CD14-positive monocyte (primary cell): ENCODE measurements around the gene CAMSAP3. TPM values are rescaled to one million over a fixed set of nuclear protein-coding genes. Genes with fewer than 3 reads are reported as not detected.

ENCODE experiments used
- DNase-seq, 3 donors: peaks; one replicate each; pipeline ENCODE4 v3.0.0-alpha.2; 2011 to 2022
- H2AFZ ChIP-seq: 2 replicates; pipeline ENCODE4 v1.6.0; 2012; ENCODE audit warnings: mild to moderate bottlenecking, low read depth, low read length, inconsistent platforms; ENCODE audit not compliant: insufficient read depth, poor library complexity, severe bottlenecking
- H3K27ac ChIP-seq, 2 donors: 1 replicate in 1 of 2; 2 replicates in 1 of 2; pipeline ENCODE4 v1.5.1; 2012 to 2013; ENCODE audit warnings: low read length in 2 of 2, control low read depth in 1 of 2, inconsistent platforms in 1 of 2, low read depth in 1 of 2, mild to moderate bottlenecking in 1 of 2
- H3K27me3 ChIP-seq, 2 donors: one replicate each; pipeline versions ENCODE4 v1.6.0 to v1.6.1; 2011 to 2013; ENCODE audit warnings: low read length in 2 of 2; ENCODE audit not compliant: control insufficient read depth in 2 of 2, insufficient read depth in 2 of 2
- H3K36me3 ChIP-seq, 2 donors: replicated peaks in 1 of 2; 1 replicate in 1 of 2; 2 replicates in 1 of 2; pipeline versions ENCODE4 v1.5.1 to v1.6.1; 2012 to 2013; ENCODE audit warnings: low read length in 2 of 2, control low read depth in 1 of 2, inconsistent platforms in 1 of 2, mild to moderate bottlenecking in 1 of 2; ENCODE audit not compliant: insufficient read depth in 2 of 2, control insufficient read depth in 1 of 2
- H3K4me1 ChIP-seq, 2 donors: 1 replicate in 1 of 2; 2 replicates in 1 of 2; pipeline versions ENCODE4 v1.5.1 to v1.6.1; 2012 to 2013; ENCODE audit warnings: low read length in 2 of 2, control low read depth in 1 of 2, inconsistent platforms in 1 of 2, mild to moderate bottlenecking in 1 of 2, moderate library complexity in 1 of 2; ENCODE audit not compliant: insufficient read depth in 2 of 2, control insufficient read depth in 1 of 2
- H3K4me2 ChIP-seq: replicated peaks from 2 replicates; pipeline ENCODE3; 2012; ENCODE audit warnings: low read length, moderate library complexity, mild to moderate bottlenecking; ENCODE audit not compliant: poor library complexity, severe bottlenecking; ENCODE audit errors: extremely low read depth
- H3K4me3 ChIP-seq, 3 experiments: fragments of 200-600 bp in 1 of 3; sonication (generic) in 1 of 3; replicated peaks in 1 of 3; 1 replicate in 2 of 3; 2 replicates in 1 of 3; pipeline ENCODE4 v1.5.1; 2011 to 2013; ENCODE audit warnings: low read length in 3 of 3, mild to moderate bottlenecking in 3 of 3, control low read depth in 2 of 3, low read depth in 2 of 3, inconsistent platforms in 1 of 3, moderate library complexity in 1 of 3
- H3K79me2 ChIP-seq: 2 replicates; pipeline ENCODE4 v1.6.0; 2012; ENCODE audit warnings: mild to moderate bottlenecking, control low read depth, inconsistent platforms, low read length, moderate library complexity; ENCODE audit not compliant: insufficient read depth
- H3K9ac ChIP-seq: 2 replicates; pipeline ENCODE4 v1.6.0; 2017; ENCODE audit warnings: low read length, mild to moderate bottlenecking; ENCODE audit not compliant: insufficient read depth, poor library complexity, severe bottlenecking
- H3K9me3 ChIP-seq, 2 donors: replicated peaks in 1 of 2; 1 replicate in 1 of 2; 2 replicates in 1 of 2; pipeline versions ENCODE4 v1.5.1 to v1.6.1; 2012 to 2013; ENCODE audit warnings: low read length in 2 of 2, control low read depth in 1 of 2; ENCODE audit not compliant: control insufficient read depth in 1 of 2, insufficient read depth in 1 of 2
- H4K20me1 ChIP-seq: 2 replicates; pipeline ENCODE4 v1.6.0; 2012; ENCODE audit warnings: mild to moderate bottlenecking, low read length, control low read depth, moderate library complexity; ENCODE audit not compliant: insufficient read depth
- H3K27ac Mint-ChIP-seq, 7 donors: one replicate each; pipeline ENCODE4 v1.8.0; 2020; ENCODE audit warnings: mild to moderate bottlenecking in 7 of 7, mixed read lengths in 7 of 7, moderate library complexity in 6 of 7, inconsistent platforms in 2 of 7
- H3K27me3 Mint-ChIP-seq, 3 donors: one replicate each; pipeline ENCODE4 v1.8.0; 2021 to 2022; ENCODE audit warnings: low read depth in 3 of 3, mild to moderate bottlenecking in 3 of 3, mixed read lengths in 3 of 3, moderate library complexity in 3 of 3, inconsistent platforms in 1 of 3
- H3K36me3 Mint-ChIP-seq, 2 donors: one replicate each; pipeline ENCODE4 v1.8.0; 2020; ENCODE audit warnings: mixed read lengths in 2 of 2, inconsistent platforms in 1 of 2, mild to moderate bottlenecking in 1 of 2
- H3K4me1 Mint-ChIP-seq: one replicate; pipeline ENCODE4 v1.8.0; 2020; ENCODE audit warnings: mild to moderate bottlenecking, mixed read lengths
- H3K4me3 Mint-ChIP-seq, 2 donors: one replicate each; pipeline ENCODE4 v1.8.0; 2020; ENCODE audit warnings: mild to moderate bottlenecking in 2 of 2, mixed read lengths in 2 of 2, moderate library complexity in 1 of 2
- H3K9me3 Mint-ChIP-seq, 7 donors: one replicate each; pipeline ENCODE4 v1.8.0; 2020 to 2022; ENCODE audit warnings: mixed read lengths in 7 of 7, mild to moderate bottlenecking in 6 of 7, moderate library complexity in 6 of 7, inconsistent platforms in 2 of 7
- WGBS: methylation state at CpG from one replicate; pipeline ENCODE4 v1.1.5; 2013; ENCODE audit warnings: missing lambda C conversion rate; ENCODE audit not compliant: insufficient coverage; 5-methylcytosine and 5-hydroxymethylcytosine counted together
- intact Hi-C, 2 donors: fragments of 100-400 bp; cut with micrococcal nuclease; formaldehyde crosslinking; loops; one replicate each; pipeline versions ENCODE4 v1.15.0 to v1.15.1; 2023
- polyA plus RNA-seq, 3 donors: library from polyadenylated mRNA; depleted of rRNA in 1 of 3; unstranded in 2 of 3; stranded (reverse) in 1 of 3; fragments of 300-500 nt in 2 of 3; fragments of >200 nt in 1 of 3; fragmentation: Illumina TruSeq in 2 of 3; gene quantifications; 1 replicate in 2 of 3; 2 replicates in 1 of 3; pipeline ENCODE4 v1.2.3, GENCODE V29; 2012 to 2021
- small RNA-seq: library from RNA; depleted of rRNA; stranded (forward); fragments of <200 nt; gene quantifications from one replicate; pipeline ENCODE3, GENCODE V24; 2012; ENCODE audit warnings: low read depth; ENCODE audit not compliant: insufficient read length
- TF ChIP-seq, protein P1 (sequence below): fragments of 200-600 bp; IDR thresholded peaks from one replicate; pipeline ENCODE4 v1.8.0; 2022; ENCODE audit warnings: antibody characterized with exemption, mild to moderate bottlenecking

Gene CAMSAP3
- polyA plus RNA-seq, 3 donors, result 0.05 TPM; not detected in 2

DNA sequence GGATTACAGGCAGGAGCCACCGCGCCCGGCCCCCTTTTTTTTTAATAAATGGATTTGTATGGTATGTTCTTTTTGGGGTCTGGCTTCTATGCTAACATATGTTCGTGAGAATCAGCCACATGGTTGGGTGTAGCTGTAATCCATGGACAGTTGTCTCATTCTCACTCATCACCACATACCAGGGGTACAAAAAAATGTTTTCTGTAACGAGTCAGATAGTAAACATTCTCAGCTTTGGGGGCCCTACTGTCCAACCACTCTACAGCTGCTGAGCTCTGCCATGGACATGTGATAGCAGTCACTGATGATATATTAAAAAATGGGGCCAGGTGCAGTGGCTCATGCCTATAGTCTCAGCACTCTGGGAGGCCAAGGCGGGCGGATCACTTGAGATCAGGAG is 68.0 kb downstream of the CAMSAP3 start:
- intact Hi-C loops, result no loop called here
- peaks cover 0 to 2% (median 0%) of the 10 kb centered on the region in 7 donors for H3K9me3 Mint-ChIP-seq
- peaks cover 22 to 34% of the 10 kb centered on the region in 2 donors for H3K4me1 ChIP-seq
- peaks cover 0 to 10% (median 0%) of the 10 kb centered on the region in 3 donors for H3K27me3 Mint-ChIP-seq
- no peak overlapping the region for H2AFZ ChIP-seq
- no peak for DNase-seq
- no peak overlapping the region for H3K27ac Mint-ChIP-seq
- no peak overlapping the region for H3K4me2 ChIP-seq
- peaks cover 26% of the 10 kb centered on the region for H3K4me1 Mint-ChIP-seq
- no peaks in the 10 kb centered on the region for H3K27me3 ChIP-seq
- TF ChIP-seq, protein P1, sequence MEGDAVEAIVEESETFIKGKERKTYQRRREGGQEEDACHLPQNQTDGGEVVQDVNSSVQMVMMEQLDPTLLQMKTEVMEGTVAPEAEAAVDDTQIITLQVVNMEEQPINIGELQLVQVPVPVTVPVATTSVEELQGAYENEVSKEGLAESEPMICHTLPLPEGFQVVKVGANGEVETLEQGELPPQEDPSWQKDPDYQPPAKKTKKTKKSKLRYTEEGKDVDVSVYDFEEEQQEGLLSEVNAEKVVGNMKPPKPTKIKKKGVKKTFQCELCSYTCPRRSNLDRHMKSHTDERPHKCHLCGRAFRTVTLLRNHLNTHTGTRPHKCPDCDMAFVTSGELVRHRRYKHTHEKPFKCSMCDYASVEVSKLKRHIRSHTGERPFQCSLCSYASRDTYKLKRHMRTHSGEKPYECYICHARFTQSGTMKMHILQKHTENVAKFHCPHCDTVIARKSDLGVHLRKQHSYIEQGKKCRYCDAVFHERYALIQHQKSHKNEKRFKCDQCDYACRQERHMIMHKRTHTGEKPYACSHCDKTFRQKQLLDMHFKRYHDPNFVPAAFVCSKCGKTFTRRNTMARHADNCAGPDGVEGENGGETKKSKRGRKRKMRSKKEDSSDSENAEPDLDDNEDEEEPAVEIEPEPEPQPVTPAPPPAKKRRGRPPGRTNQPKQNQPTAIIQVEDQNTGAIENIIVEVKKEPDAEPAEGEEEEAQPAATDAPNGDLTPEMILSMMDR, result no peak
- 100% methylated on average over 2 of the region's 7 CpGs for WGBS
- no peaks in the 10 kb centered on the region for H3K36me3 Mint-ChIP-seq
- no peak overlapping the region for H3K27ac ChIP-seq
- H3K9ac ChIP-seq, result no peak overlapping the region
- no peaks in the 10 kb centered on the region for H3K9me3 ChIP-seq
- no peak overlapping the region for H3K4me3 ChIP-seq
- H3K4me3 Mint-ChIP-seq, result no peak overlapping the region
- no peaks in the 10 kb centered on the region for H4K20me1 ChIP-seq
- H3K79me2 ChIP-seq, result peaks cover 4% of the 10 kb centered on the region
- H3K36me3 ChIP-seq, result no peaks in the 10 kb centered on the region

DNA sequence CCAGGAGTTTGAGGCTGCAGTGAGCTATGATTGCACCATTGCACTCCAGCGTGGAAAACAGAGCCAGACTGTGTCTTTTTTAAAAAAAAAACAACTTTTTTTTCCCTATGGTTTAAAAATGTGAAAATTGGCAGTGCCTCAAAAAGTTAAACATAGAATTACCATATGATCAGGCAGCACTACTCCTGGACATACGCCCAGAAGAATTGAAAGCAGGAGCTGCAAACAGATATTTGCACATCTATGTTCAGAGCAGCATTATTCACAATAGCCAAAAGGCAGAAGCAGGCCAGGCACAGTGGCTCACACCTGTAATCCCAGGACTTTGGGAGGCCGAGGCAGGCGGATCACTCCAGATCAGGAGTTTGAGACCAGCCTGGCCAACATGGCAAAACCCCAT is 69.4 kb downstream of the CAMSAP3 start:
- WGBS, result 13% methylated on average over 1 of the region's 4 CpGs
- H3K4me1 ChIP-seq, result peaks cover 29 to 40% of the 10 kb centered on the region in 2 donors
- peaks cover 0 to 10% (median 0%) of the 10 kb centered on the region in 3 donors for H3K27me3 Mint-ChIP-seq
- H3K4me3 Mint-ChIP-seq, result no peak overlapping the region
- H3K27ac ChIP-seq, result no peak overlapping the region
- no peak overlapping the region for H2AFZ ChIP-seq
- intact Hi-C loops, result no loop called here
- peaks cover 34% of the 10 kb centered on the region for H3K4me1 Mint-ChIP-seq
- no peak overlapping the region for H3K4me3 ChIP-seq
- no peaks in the 10 kb centered on the region for H3K36me3 ChIP-seq
- H3K9me3 ChIP-seq, result no peaks in the 10 kb centered on the region
- H3K27me3 ChIP-seq, result no peaks in the 10 kb centered on the region
- no peak overlapping the region for H3K9ac ChIP-seq
- no peak overlapping the region for H3K27ac Mint-ChIP-seq
- no peak overlapping the region for H3K4me2 ChIP-seq
- H3K79me2 ChIP-seq, result peaks cover 15% of the 10 kb centered on the region
- no peaks in the 10 kb centered on the region for H4K20me1 ChIP-seq
- no peak for DNase-seq
- TF ChIP-seq, protein P1, result no peak
- no peaks in the 10 kb centered on the region for H3K36me3 Mint-ChIP-seq
- H3K9me3 Mint-ChIP-seq, result peaks cover 0 to 2% (median 0%) of the 10 kb centered on the region in 7 donors

Small RNA genes within 50 kb of the gene (small RNA-seq; reads per million reads assigned to genes)
- not detected for gene MIR6792

Other genes starting within 250 kb of the CAMSAP3 start
- 10 to 100 TPM in 1 of 3 donors, under 1 TPM in 2; 0.46 to 18.9 (median 0.87) TPM for gene ARHGEF18, start 246.9 kb upstream of the CAMSAP3 start, polyA plus RNA-seq
- gene PEX11G, start 106.8 kb upstream of the CAMSAP3 start, polyA plus RNA-seq, result 1 to 10 TPM in 2 of 3 donors, under 1 TPM in 1; 0.77 to 3.0 (median 1.4) TPM
- gene ZNF358, start 79.8 kb upstream of the CAMSAP3 start, polyA plus RNA-seq, result 1 to 10 TPM in 2 of 3 donors, under 1 TPM in 1; 0.41 to 8.6 (median 1.0) TPM
- 100 to 1,000 TPM in 1 of 3 donors, 10 to 100 TPM in 2; 32.8 to 133 (median 34.3) TPM for gene MCOLN1, start 73.2 kb upstream of the CAMSAP3 start, polyA plus RNA-seq
- gene PNPLA6, start 60.1 kb upstream of the CAMSAP3 start, polyA plus RNA-seq, result 100 to 1,000 TPM in 1 of 3 donors, 10 to 100 TPM in 2; 11.2 to 178 (median 14.4) TPM
- 10 to 100 TPM in 1 of 3 donors, 1 to 10 TPM in 2; 4.6 to 55.7 (median 8.8) TPM for gene XAB2, start 33.7 kb downstream of the CAMSAP3 start, polyA plus RNA-seq
- 100 to 1,000 TPM in 2 of 3 donors, 10 to 100 TPM in 1; 64.6 to 386 (median 300) TPM for gene PET100, start 33.9 kb downstream of the CAMSAP3 start, polyA plus RNA-seq
- gene PCP2, start 37.9 kb downstream of the CAMSAP3 start, polyA plus RNA-seq, result 1 to 10 TPM in 1 of 3 donors, not detected in 2; 1.8 TPM
- gene STXBP2, start 41.2 kb downstream of the CAMSAP3 start, polyA plus RNA-seq, result 100 to 1,000 TPM; 249 to 846 (median 327) TPM
- 100 to 1,000 TPM in 1 of 3 donors, 10 to 100 TPM in 2; 42.1 to 119 (median 60.0) TPM for gene RETN, start 73.2 kb downstream of the CAMSAP3 start, polyA plus RNA-seq
- gene MCEMP1, start 81.2 kb downstream of the CAMSAP3 start, polyA plus RNA-seq, result 100 to 1,000 TPM in 2 of 3 donors, 10 to 100 TPM in 1; 79.4 to 122 (median 104) TPM
- 100 to 1,000 TPM; 126 to 449 (median 414) TPM for gene TRAPPC5, start 85.0 kb downstream of the CAMSAP3 start, polyA plus RNA-seq
- gene FCER2, start 106.3 kb downstream of the CAMSAP3 start, polyA plus RNA-seq, result 1 to 10 TPM; 1.1 to 4.1 (median 2.1) TPM
- 1 to 10 TPM; 4.7 to 7.9 (median 7.1) TPM for gene CLEC4G, start 136.2 kb downstream of the CAMSAP3 start, polyA plus RNA-seq
- gene CD209, start 151.7 kb downstream of the CAMSAP3 start, polyA plus RNA-seq, result 1 to 10 TPM; 1.1 to 2.1 (median 1.8) TPM
- not detected for gene CLEC4M, start 167.4 kb downstream of the CAMSAP3 start, polyA plus RNA-seq
- 1 to 10 TPM in 2 of 3 donors, under 1 TPM in 1; 0.76 to 5.7 (median 1.3) TPM for gene EVI5L, start 234.4 kb downstream of the CAMSAP3 start, polyA plus RNA-seq